ENCODE data around the gene PLD6. TPM values are rescaled to one million over a fixed set of nuclear protein-coding genes. Genes with fewer than 3 reads are reported as not detected.

Gene PLD6
- total RNA-seq, 5 donors from 2014 or later (not counting 1 experiment from before 2014, with no cell fraction given), result 7.3 to 18.3 (median 11.1) TPM

- ChIA-PET POLR2A (no interaction called here), CTCF (no interaction called here)
- Mint-ChIP-seq H3K9me3 (no peaks in the 10 kb centered on the region), H3K36me3 (peaks cover 22% of the 10 kb centered on the region), H3K27me3 (no peaks in the 10 kb centered on the region), H3K27ac (peak overlapping the region; percentile 55 to 61), H3K4me3 (peak overlapping the region in 2 of 3 donors; percentile 83 to 87), H3K4me1 (peaks cover 27 to 39% (median 28%) of the 10 kb centered on the region in 3 donors)
- Histone ChIP-seq H3K27me3 (replicated peaks in 1 of 2; ENCODE audit: control insufficient read depth in 2 of 2, extremely low read depth in 1 of 2, insufficient read depth in 2 of 2, low read length in 1 of 2) (no peaks in the 10 kb centered on the region), H3K4me1 (ENCODE audit: control insufficient read depth in 1 of 2, extremely low read depth in 1 of 2, insufficient read depth in 2 of 2, low read length in 2 of 2) (peaks cover 2 to 34% of the 10 kb centered on the region in 2 experiments), H3K4me3 (ENCODE audit: control insufficient read depth in 1 of 2, extremely low read depth in 1 of 2, low read length in 1 of 2) (no peak overlapping the region), H3K9me3 (no peaks in the 10 kb centered on the region), H3K27ac (ENCODE audit: low read length) (no peak overlapping the region), H3K36me3 (ENCODE audit: control insufficient read depth in 2 of 2, extremely low read depth in 1 of 2, insufficient read depth in 1 of 2, low read length in 1 of 2) (peaks cover 0 to 15% of the 10 kb centered on the region in 2 donors)
- 90% methylated on average over 14 of the region's 15 CpGs for WGBS (ENCODE audit: insufficient coverage)
- ATAC-seq (replicated peaks in 1 of 4) (no peak), DNase-seq (no peak)
Observed at GRCh38 chr17:17203173-17203730, 2.9 kb downstream of the PLD6 start.

- peaks cover 0 to 15% of the 10 kb centered on the region in 2 donors for H3K36me3 ChIP-seq (ENCODE audit: control insufficient read depth in 2 of 2, extremely low read depth in 1 of 2, insufficient read depth in 1 of 2, low read length in 1 of 2)
- no peak overlapping the region for H3K4me3 ChIP-seq (ENCODE audit: control insufficient read depth in 1 of 2, extremely low read depth in 1 of 2, low read length in 1 of 2)
- Mint-ChIP-seq H3K9me3 (no peaks in the 10 kb centered on the region), H3K27me3 (no peaks in the 10 kb centered on the region), H3K4me1 (peaks cover 27 to 44% (median 33%) of the 10 kb centered on the region in 3 donors), H3K4me3 (no peak overlapping the region), H3K27ac (no peak overlapping the region), H3K36me3 (peaks cover 26% of the 10 kb centered on the region)
- WGBS (ENCODE audit: insufficient coverage), result 91% methylated on average over 4 of the region's 8 CpGs
- H3K4me1 ChIP-seq (ENCODE audit: control insufficient read depth in 1 of 2, extremely low read depth in 1 of 2, insufficient read depth in 2 of 2, low read length in 2 of 2), result peaks cover 2 to 34% of the 10 kb centered on the region in 2 experiments
- DNase-seq (no peak), ATAC-seq (replicated peaks in 1 of 4) (no peak)
- ChIA-PET POLR2A (no interaction called here), CTCF (interaction anchor here in 1 of 2 donors (0.8 kb wide), 1 partner anchor 49 kb away, joined by 4 read pairs; no protein-coding TSS in a partner anchor)
- no peaks in the 10 kb centered on the region for H3K9me3 ChIP-seq
- H3K27me3 ChIP-seq (replicated peaks in 1 of 2; ENCODE audit: control insufficient read depth in 2 of 2, extremely low read depth in 1 of 2, insufficient read depth in 2 of 2, low read length in 1 of 2), result no peaks in the 10 kb centered on the region
- no peak overlapping the region for H3K27ac ChIP-seq (ENCODE audit: low read length)
Observed at GRCh38 chr17:17201907-17202306, 4.2 kb downstream of the PLD6 start.

GRCh38 chr17:17201271-17201670, 4.9 kb downstream of the PLD6 start:
- 100% methylated on average over 5 of the region's 10 CpGs for WGBS (ENCODE audit: insufficient coverage)
- Mint-ChIP-seq H3K27ac (no peak overlapping the region), H3K4me3 (no peak overlapping the region), H3K9me3 (no peaks in the 10 kb centered on the region), H3K36me3 (peaks cover 26% of the 10 kb centered on the region), H3K27me3 (no peaks in the 10 kb centered on the region), H3K4me1 (peaks cover 27 to 45% (median 34%) of the 10 kb centered on the region in 3 donors)
- ChIA-PET CTCF (interaction anchor here in 1 of 2 donors (0.6 kb wide), 1 partner anchor 74 kb away, joined by 4 read pairs; no protein-coding TSS in a partner anchor), POLR2A (interaction anchor here in 1 of 2 donors (0.5 kb wide), 1 partner anchor 271 kb away, joined by 3 read pairs; no protein-coding TSS in a partner anchor)
- DNase-seq (no peak), ATAC-seq (replicated peaks in 1 of 4) (no peak)
- Histone ChIP-seq H3K27ac (ENCODE audit: low read length) (no peak overlapping the region), H3K9me3 (no peaks in the 10 kb centered on the region), H3K4me3 (ENCODE audit: control insufficient read depth in 1 of 2, extremely low read depth in 1 of 2, low read length in 1 of 2) (no peak overlapping the region), H3K27me3 (replicated peaks in 1 of 2; ENCODE audit: control insufficient read depth in 2 of 2, extremely low read depth in 1 of 2, insufficient read depth in 2 of 2, low read length in 1 of 2) (no peaks in the 10 kb centered on the region), H3K4me1 (ENCODE audit: control insufficient read depth in 1 of 2, extremely low read depth in 1 of 2, insufficient read depth in 2 of 2, low read length in 2 of 2) (peaks cover 2 to 30% of the 10 kb centered on the region in 2 experiments), H3K36me3 (ENCODE audit: control insufficient read depth in 2 of 2, extremely low read depth in 1 of 2, insufficient read depth in 1 of 2, low read length in 1 of 2) (peaks cover 0 to 15% of the 10 kb centered on the region in 2 donors)

DNA sequence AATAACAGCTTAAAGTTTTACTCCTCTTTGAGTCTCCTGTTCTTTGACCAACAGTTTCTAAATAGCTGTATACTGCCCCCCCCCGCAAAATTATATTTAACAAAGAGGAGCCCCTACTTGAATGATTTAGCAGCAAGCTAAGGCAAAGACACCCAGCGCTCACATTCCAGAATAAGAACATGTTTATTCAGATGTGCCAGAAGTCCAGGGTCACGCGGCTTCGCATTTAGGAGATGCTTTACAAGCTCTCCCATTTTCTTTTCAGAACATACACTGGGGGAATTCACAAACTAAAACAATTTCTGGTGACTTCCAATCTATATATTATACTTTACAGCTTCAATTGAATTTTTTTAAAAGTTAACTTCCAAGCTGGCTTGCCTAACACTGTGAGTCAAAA, 5.3 kb downstream of the PLD6 start:
- H3K9me3 Mint-ChIP-seq, result no peaks in the 10 kb centered on the region
- H3K4me3 Mint-ChIP-seq, result no peak overlapping the region
- POLR2A ChIA-PET, result interaction anchor here in 1 of 2 donors (0.5 kb wide), 1 partner anchor 271 kb away, joined by 3 read pairs; no protein-coding TSS in a partner anchor
- 100% methylated on average over 4 of the region's 5 CpGs for WGBS (ENCODE audit: insufficient coverage)
- no peak overlapping the region for H3K4me3 ChIP-seq (ENCODE audit: control insufficient read depth in 1 of 2, extremely low read depth in 1 of 2, low read length in 1 of 2)
- no peak overlapping the region for H3K27ac Mint-ChIP-seq
- no peak overlapping the region for H3K27ac ChIP-seq (ENCODE audit: low read length)
- H3K9me3 ChIP-seq, result no peaks in the 10 kb centered on the region
- H3K36me3 ChIP-seq (ENCODE audit: control insufficient read depth in 2 of 2, extremely low read depth in 1 of 2, insufficient read depth in 1 of 2, low read length in 1 of 2), result peaks cover 0 to 15% of the 10 kb centered on the region in 2 donors
- H3K4me1 Mint-ChIP-seq, result peaks cover 27 to 45% (median 34%) of the 10 kb centered on the region in 3 donors
- CTCF ChIA-PET, result interaction anchor here in 1 of 2 donors (0.6 kb wide), 2 partner anchors 36 to 75 kb away, joined by 3 to 4 read pairs; partner anchors contain the start of gene FLCN
- DNase-seq, result no peak
- peaks cover 26% of the 10 kb centered on the region for H3K36me3 Mint-ChIP-seq
- no peaks in the 10 kb centered on the region for H3K27me3 ChIP-seq (replicated peaks in 1 of 2; ENCODE audit: control insufficient read depth in 2 of 2, extremely low read depth in 1 of 2, insufficient read depth in 2 of 2, low read length in 1 of 2)
- H3K27me3 Mint-ChIP-seq, result no peaks in the 10 kb centered on the region
- peaks cover 2 to 29% of the 10 kb centered on the region in 2 experiments for H3K4me1 ChIP-seq (ENCODE audit: control insufficient read depth in 1 of 2, extremely low read depth in 1 of 2, insufficient read depth in 2 of 2, low read length in 2 of 2)
- ATAC-seq (replicated peaks in 1 of 4), result no peak

DNA sequence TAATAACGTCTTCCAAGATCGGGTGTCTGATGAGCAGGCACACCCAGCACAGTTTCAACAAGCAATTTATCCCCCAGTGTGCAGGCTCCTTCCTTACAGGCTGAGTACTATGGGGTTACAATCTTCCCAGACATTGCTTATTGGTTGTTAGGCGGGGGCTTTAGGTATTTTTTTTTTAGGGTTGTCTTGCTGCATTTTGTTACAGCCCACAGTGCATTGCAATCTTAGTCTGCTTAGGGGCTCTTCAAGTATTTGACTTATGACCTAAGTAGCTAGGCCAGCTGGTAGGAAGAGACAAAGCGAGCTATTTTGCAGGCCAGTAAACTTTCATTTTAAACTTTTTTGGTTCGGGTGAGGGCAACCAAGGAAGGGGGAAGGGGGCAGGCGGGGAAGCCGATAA, 5.8 kb downstream of the PLD6 start:
- Histone ChIP-seq H3K27ac (ENCODE audit: low read length) (no peak overlapping the region), H3K4me3 (ENCODE audit: control insufficient read depth in 1 of 2, extremely low read depth in 1 of 2, low read length in 1 of 2) (no peak overlapping the region), H3K4me1 (ENCODE audit: control insufficient read depth in 1 of 2, extremely low read depth in 1 of 2, insufficient read depth in 2 of 2, low read length in 2 of 2) (peaks cover 2 to 24% of the 10 kb centered on the region in 2 experiments), H3K9me3 (no peaks in the 10 kb centered on the region), H3K36me3 (ENCODE audit: control insufficient read depth in 2 of 2, extremely low read depth in 1 of 2, insufficient read depth in 1 of 2, low read length in 1 of 2) (peaks cover 0 to 15% of the 10 kb centered on the region in 2 donors), H3K27me3 (replicated peaks in 1 of 2; ENCODE audit: control insufficient read depth in 2 of 2, extremely low read depth in 1 of 2, insufficient read depth in 2 of 2, low read length in 1 of 2) (no peaks in the 10 kb centered on the region)
- Mint-ChIP-seq H3K27ac (no peak overlapping the region), H3K36me3 (peaks cover 26% of the 10 kb centered on the region), H3K4me3 (no peak overlapping the region), H3K4me1 (peaks cover 23 to 44% (median 29%) of the 10 kb centered on the region in 3 donors), H3K9me3 (no peaks in the 10 kb centered on the region), H3K27me3 (no peaks in the 10 kb centered on the region)
- DNase-seq, result no peak
- CTCF ChIA-PET, result interaction anchor here in 1 of 2 donors (0.6 kb wide), 1 partner anchor 37 kb away, joined by 3 read pairs; the partner anchor contains the start of gene FLCN
- WGBS (ENCODE audit: insufficient coverage), result 93% methylated on average over 3 of the region's 7 CpGs
- POLR2A ChIA-PET, result no interaction called here
- ATAC-seq (replicated peaks in 1 of 4), result no peak

- 80% methylated on average over 1 of the region's 1 CpG for WGBS (ENCODE audit: insufficient coverage)
- H3K27me3 Mint-ChIP-seq, result no peaks in the 10 kb centered on the region
Observed at GRCh38 chr17:17198281-17198680, 7.9 kb downstream of the PLD6 start.

More at GRCh38 chr17:17198281-17198680, 7.9 kb downstream of the PLD6 start:
- Histone ChIP-seq H3K4me3 (ENCODE audit: control insufficient read depth in 1 of 2, extremely low read depth in 1 of 2, low read length in 1 of 2) (no peak overlapping the region), H3K27ac (ENCODE audit: low read length) (no peak overlapping the region), H3K4me1 (ENCODE audit: control insufficient read depth in 1 of 2, extremely low read depth in 1 of 2, insufficient read depth in 2 of 2, low read length in 2 of 2) (peaks cover 0 to 4% of the 10 kb centered on the region in 2 experiments), H3K27me3 (replicated peaks in 1 of 2; ENCODE audit: control insufficient read depth in 2 of 2, extremely low read depth in 1 of 2, insufficient read depth in 2 of 2, low read length in 1 of 2) (no peaks in the 10 kb centered on the region), H3K9me3 (no peaks in the 10 kb centered on the region), H3K36me3 (ENCODE audit: control insufficient read depth in 2 of 2, extremely low read depth in 1 of 2, insufficient read depth in 1 of 2, low read length in 1 of 2) (peaks cover 0 to 15% of the 10 kb centered on the region in 2 donors)
- ChIA-PET CTCF (interaction anchor here in 1 of 2 donors (0.7 kb wide), 1 partner anchor 61 kb away, joined by 5 read pairs; no protein-coding TSS in a partner anchor), POLR2A (interaction anchor here in 1 of 2 donors (0.7 kb wide), 1 partner anchor 10 kb away, joined by 4 read pairs; no protein-coding TSS in a partner anchor)
- no peak overlapping the region for H3K27ac Mint-ChIP-seq
- H3K9me3 Mint-ChIP-seq, result no peaks in the 10 kb centered on the region
- no peak overlapping the region for H3K4me3 Mint-ChIP-seq
- ATAC-seq (replicated peaks in 1 of 4), result no peak
- peaks cover 4 to 25% (median 9%) of the 10 kb centered on the region in 3 donors for H3K4me1 Mint-ChIP-seq
- H3K36me3 Mint-ChIP-seq, result peaks cover 23% of the 10 kb centered on the region
- DNase-seq, result no peak
